NCI-H2196 (cell line): Measurements from ENCODE around the gene HYDIN.
"Not testable (repeated sequence)": the region's sequence is repeated elsewhere in the genome, so short reads cannot be mapped to it uniquely, and the experiment has no call there.

Experiments used
- DNase-seq: peaks from one replicate; lab custom pipeline; 2025; ENCODE audit not compliant: unreplicated experiment; lab: John Stamatoyannopoulos, UW

HYDIN gene

GRCh38 chr16:70882311-70882710 lies 348.2 kb downstream of the HYDIN start:
- not testable (repeated sequence) for DNase-seq

- not testable (repeated sequence) for DNase-seq
Observed at GRCh38 chr16:70877895-70878294, 352.6 kb downstream of the HYDIN start.

- DNase-seq = not testable (repeated sequence)
Observed at GRCh38 chr16:70876442-70876841, 354.1 kb downstream of the HYDIN start.

DNA sequence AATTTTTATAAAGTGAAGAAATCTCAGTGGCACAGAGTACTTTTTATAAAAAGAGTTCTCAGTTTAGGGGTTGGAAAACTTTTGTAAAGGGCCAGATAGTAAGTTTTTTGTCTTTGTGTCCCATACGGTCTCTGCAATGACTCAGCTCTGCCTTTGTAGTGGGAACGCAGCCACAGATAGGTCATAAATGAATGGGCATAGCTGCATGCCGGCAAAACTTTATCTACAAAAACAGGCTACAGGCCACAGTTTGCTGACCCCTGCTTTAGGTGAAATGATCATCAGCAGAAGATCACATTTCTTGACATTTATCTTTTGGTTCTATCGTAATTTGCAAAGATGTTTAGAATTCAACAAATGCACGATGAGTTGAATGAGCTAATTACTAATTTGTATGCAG lies 365.8 kb downstream of the HYDIN start:
- not testable (repeated sequence) for DNase-seq

GRCh38 chr16:70861996-70862395 lies 368.5 kb downstream of the HYDIN start:
- DNase-seq = not testable (repeated sequence)

DNA sequence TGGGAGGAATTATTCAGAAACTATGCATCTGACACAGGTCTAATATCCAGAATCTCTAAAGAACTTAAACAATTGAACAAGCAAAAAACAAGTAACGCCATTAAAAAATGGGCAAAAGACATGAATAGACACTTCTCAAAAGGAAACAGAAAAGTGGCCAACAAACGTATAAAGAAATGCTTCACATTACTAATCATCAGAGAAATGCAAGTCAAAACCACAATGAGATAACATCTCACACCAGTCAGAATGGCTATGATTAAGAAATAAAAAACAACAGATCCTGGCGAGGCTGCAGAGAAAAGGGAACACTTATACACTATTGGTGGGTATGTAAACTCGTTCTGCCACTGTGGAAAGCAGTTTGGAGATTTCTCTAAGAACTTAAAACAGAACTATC lies 379.2 kb downstream of the HYDIN start:
- not testable (repeated sequence) for DNase-seq

- not testable (repeated sequence) for DNase-seq
Observed at GRCh38 chr16:70823498-70824118, 406.9 kb downstream of the HYDIN start.

- not testable (repeated sequence) for DNase-seq
Observed at GRCh38 chr16:70822734-70823133, 407.8 kb downstream of the HYDIN start.

DNA sequence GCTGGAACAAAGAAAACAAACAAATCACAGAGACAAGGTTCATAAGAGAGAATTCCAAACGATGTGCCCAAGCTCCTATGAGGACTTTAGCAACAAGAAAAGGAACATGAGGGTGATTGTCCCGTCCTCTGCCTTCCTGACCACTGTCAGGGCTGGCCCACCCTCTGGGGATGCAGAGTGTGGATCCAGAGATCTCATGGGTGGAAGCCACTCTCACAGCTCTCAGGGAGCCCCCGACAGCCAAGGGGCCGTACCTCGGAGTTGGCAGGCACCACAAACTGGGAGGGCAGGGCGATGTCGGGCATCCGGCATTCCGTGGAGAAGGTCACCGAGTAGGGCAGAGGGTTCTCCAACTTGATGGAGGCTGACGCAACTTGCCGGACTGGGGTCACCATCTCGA lies 412.4 kb downstream of the HYDIN start:
- not testable (repeated sequence) for DNase-seq

DNA sequence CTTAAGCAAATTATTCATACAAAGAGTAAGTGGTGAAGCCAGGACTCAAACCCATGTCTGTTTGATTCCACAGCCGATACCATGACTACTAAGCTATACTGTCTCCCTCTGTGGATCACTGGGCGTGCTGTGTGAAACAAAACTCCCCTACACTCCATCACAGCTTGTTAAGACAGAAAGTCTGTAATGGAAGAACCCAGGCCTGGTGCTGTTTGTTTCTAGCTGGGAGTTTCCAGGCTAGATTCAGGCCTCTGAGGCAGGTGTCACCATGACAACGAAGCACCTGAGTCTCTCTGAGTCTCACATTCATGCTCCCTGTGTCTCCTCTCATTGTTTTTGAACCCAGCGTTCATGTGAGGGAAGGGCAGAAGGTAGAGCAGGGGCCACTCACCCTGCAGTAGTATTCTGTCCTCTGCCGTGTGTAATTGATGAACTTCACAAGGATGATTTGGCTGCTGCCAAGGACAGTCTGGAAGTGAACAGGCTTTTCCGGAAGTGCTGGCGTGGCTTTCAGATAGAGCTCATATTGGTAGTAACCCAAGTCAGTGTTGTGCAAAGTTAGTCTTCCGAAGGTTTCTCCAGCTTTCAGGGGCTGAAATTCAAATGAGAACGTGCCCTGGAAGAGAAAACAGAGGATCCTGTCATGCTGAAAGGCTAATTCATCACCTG lies 421.0 kb downstream of the HYDIN start:
- peak; percentile 35 for DNase-seq

- DNase-seq = no peak
Observed at GRCh38 chr16:70808371-70808770, 422.2 kb downstream of the HYDIN start.

- no peak for DNase-seq
Observed at GRCh38 chr16:70805787-70806186, 424.7 kb downstream of the HYDIN start.

- DNase-seq = no peak
Observed at GRCh38 chr16:70805380-70805779, 425.1 kb downstream of the HYDIN start.

DNA sequence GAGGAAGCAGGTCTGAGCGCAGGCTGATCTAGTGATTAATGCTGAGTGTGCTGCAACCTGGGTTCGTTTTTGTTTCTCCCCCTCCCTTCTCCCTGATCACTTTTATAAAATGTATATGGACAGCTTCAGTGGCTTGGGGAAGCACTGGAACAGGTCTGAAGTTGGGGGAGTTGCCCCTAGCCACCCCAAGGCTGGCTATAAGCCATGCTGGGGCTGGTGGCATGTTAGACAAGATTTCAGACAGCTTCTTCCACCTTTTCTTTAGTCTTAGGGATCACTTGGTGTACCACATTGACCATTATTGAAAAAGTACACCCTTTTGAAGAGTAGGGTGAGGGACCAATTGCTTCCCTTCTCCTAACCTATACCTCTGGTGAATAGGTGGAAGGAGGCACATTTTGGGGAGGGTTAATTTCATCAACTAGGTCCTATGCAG lies 425.8 kb downstream of the HYDIN start:
- DNase-seq = no peak

DNA sequence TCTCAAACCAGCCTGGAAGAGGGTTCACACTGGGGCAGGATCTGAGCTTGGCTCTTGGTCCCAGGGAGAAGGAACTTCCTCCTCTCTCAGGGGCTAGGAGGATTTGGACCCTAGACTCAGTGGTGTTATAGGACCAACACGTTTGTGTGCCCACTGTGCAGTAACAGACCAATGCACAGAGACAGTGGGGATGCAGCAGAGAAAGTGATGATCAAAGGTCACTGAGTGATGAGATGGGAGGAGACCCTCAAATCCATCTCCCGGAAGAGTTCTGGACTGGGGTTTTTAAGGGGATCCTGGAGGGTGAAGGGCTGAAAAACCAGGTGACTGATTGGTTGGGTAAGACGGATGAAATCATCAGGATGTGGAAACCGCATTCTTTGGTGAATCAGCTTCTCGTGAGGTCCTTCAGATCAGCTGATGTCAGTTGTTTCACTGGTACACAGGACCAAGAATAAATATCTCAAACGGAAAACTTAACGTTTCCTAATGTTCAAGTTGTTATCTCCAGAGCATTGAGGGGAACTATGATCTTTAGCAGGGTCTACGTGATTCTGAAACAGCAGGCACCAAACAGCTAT lies 426.3 kb downstream of the HYDIN start:
- no peak for DNase-seq

GRCh38 chr16:70803319-70803718 lies 427.2 kb downstream of the HYDIN start:
- no peak for DNase-seq

GRCh38 chr16:70801611-70802010 lies 428.9 kb downstream of the HYDIN start:
- DNase-seq = no peak

- DNase-seq = peak; percentile 76
Observed at GRCh38 chr16:70800781-70801480, 429.6 kb downstream of the HYDIN start, which contains the start of gene VAC14. TSS of gene VAC14 (minus strand) at chr16:70801158. CDS start at chr16:70800900, 258 bp downstream.

DNA sequence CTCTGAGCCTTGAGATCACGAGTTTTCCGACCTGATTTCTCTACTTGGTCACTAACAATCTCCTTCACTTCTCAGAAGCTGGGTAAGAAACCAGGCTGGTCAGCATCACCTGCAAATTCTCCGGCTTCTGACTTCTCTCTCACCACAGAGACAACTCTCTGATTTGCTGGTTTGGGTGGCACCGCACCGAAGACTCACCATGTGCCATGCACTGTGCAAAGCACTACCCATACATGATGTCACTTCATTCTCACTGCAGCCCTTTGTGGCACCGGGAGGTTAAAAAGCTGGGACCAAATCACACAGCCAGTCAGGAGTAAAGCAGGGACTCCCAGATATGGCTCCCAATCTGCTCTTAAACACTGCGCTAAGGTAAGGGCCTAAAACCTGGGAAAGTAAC lies 430.2 kb downstream of the HYDIN start:
- DNase-seq = no peak

- no peak for DNase-seq
Observed at GRCh38 chr16:70796301-70796700, 434.2 kb downstream of the HYDIN start.

GRCh38 chr16:70795296-70795912 lies 435.1 kb downstream of the HYDIN start:
- no peak for DNase-seq
